HG03439 (cell line): ENCODE results near the gene FSD2.
"Not testable (repeated sequence)": the region's sequence is repeated elsewhere in the genome, so short reads cannot be mapped to it uniquely, and the experiment has no call there.

Experiments used
- ATAC-seq: cut with Tn5 transposase; IDR thresholded peaks from one replicate; pipeline ENCODE4 v1.9.1; 2021; ENCODE audit warnings: mild to moderate bottlenecking, moderate library complexity; ENCODE audit not compliant: unreplicated experiment

FSD2 gene

DNA sequence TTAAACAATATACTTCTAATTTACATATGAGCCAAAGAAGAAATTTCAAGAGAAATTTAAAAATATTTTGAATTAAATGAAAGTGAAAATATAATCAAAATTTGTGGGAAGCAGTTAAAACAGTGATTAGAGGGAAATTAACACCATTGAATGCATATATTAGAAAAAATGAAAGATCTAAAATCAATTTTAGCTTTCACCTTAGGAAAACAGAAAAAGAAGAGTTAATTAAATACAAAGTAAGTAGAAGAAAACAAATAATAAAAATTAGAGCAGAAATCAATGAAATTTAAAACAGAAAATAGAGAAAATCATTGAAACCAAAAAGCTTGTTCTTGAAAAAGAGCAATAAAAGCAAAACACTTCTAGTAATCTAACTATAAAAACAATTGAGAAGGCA lies 57.6 kb downstream of the FSD2 start:
- ATAC-seq, result no peak

DNA sequence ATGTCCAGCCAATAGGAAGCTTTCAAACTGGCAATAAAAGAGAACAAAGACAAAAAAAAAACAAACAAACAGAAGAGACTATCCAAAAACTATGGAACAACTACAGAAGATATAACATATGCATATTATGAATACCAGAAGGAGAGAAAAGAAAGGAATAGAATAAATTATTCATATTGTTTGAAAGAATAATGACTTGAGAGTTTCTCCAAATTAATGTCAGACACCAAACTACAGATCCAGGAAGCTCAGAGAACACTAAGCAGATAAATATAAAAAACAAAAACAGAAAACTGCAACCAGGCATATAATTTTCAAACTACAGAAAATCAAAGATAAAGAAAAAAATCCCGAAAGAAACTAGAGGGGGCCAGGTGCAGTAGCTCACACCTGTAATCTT lies 62.1 kb downstream of the FSD2 start:
- ATAC-seq, result no peak

GRCh38 chr15:82742134-82742533 lies 63.7 kb downstream of the FSD2 start:
- ATAC-seq, result no peak

GRCh38 chr15:82739086-82739485 lies 66.8 kb downstream of the FSD2 start:
- no peak for ATAC-seq

GRCh38 chr15:82737975-82738374 lies 67.9 kb downstream of the FSD2 start:
- ATAC-seq, result no peak

DNA sequence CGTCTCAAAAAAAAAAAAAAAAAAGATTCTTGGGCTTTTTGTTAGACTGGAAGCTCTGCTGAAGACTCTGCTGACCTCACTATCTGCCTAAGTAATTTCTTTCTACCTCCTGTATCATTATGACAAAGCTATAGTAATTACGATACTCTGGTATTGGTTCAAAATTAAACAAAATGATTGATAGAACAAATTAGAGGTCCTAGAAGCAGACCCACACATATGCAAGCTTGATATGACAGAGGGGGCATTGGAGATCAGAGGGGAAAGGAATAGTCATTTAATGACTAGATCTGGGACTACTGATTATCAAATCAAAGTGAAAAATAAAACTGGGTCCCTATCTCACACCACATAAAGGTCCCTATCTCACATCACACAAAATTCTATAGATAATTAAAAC lies 74.3 kb downstream of the FSD2 start:
- ATAC-seq, result no peak

DNA sequence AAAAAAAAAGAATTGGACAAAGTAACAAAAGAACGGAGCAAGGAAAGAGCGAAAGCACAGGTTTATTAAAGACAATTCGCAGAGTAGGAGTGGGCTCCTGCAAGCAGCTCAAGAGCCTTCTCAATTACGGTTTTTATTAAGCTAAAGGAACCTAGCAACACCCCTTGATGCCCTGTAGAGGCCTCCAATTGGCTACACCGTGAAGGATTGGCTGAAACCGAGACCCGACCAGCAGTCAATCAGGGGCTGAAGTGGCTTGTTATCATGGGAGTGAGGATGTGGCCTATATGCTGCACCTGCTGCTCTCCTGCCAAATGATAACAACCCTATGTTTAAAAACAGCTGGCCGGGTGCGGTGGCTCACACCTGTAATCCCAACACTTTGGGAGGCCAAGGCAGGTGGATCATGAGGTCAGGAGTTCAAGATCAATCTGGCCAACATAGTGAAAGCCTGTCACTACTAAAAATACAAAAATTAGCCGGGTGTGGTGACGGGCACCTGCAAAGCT lies 75.8 kb downstream of the FSD2 start:
- no peak for ATAC-seq

DNA sequence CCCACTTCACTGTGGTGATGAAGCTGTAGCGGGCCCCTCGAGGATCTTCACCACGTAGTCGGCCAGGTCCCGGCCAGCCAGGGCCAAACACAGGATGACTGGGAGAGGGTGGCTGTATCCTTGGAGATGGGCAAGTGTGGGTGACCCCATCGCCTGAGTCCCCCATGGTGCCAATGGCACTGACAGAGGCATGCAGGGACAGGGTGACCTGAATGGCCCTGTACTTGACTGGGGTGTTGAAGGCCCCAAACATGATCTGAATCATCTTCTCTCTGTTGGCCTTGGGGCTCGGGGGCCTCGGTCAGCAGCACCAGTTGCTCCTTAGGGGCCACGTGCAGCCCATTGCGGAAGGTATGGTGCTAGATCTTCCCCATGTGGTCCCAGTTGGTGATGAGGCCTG lies 79.1 kb downstream of the FSD2 start:
- ATAC-seq, result no peak

DNA sequence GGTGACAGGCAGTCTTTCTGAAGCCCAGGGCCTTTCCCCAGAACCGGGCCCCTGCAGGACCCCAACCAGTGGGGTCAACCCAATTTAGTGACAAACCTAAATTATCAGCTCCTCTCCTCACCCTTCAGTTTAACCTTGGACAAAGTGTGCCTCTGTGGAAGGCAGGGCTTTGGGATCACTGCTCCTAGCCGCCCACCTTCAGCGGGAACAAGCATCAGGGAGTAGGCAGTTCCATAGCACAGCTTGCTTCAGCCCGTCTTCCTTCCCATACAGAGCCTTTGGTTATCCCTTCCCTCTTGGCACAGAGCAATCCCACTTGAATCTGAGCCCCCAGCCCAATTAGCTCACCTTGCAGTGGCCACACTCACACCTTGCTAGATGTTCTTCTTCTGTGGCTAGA lies 90.9 kb downstream of the FSD2 start:
- no peak for ATAC-seq

DNA sequence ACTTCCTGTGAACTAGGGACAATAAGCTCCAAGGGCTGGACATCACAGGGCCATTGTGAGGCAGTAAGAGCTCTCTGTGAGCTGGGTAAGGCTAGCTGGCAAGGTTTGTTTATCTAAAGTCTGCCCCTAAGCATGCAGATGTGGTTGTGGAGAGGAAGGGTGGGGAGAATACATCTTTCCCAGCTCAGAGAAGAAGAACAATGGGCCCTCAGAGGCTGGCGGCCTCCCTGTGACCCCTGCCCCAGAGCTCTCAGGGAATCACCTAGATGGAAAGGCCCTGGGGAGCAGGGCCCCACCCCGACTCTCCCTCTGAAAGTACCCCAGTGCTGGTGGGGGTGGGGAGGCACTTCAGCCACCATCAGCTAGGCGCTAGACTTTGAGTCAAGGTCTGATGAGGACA lies 91.9 kb downstream of the FSD2 start:
- no peak for ATAC-seq

DNA sequence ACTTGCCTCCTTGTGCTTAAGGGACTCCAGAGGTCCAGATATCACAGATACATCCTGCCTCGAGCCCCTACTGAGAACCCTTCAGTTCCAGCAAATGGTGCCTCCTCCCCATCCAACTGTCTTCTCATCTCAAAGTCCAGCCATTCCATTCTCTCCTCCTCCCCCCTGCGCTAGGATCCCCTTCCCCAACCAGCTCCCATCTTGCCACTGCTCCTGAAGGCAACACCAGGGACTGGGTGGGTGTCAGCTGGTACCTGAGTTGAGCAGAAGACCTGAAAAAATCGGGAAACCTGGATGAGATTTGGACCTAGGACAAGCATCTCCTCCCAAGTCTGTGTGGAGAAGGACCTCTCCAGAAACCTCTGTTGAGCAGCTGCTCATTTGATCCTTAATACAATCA lies 93.8 kb downstream of the FSD2 start:
- no peak for ATAC-seq

DNA sequence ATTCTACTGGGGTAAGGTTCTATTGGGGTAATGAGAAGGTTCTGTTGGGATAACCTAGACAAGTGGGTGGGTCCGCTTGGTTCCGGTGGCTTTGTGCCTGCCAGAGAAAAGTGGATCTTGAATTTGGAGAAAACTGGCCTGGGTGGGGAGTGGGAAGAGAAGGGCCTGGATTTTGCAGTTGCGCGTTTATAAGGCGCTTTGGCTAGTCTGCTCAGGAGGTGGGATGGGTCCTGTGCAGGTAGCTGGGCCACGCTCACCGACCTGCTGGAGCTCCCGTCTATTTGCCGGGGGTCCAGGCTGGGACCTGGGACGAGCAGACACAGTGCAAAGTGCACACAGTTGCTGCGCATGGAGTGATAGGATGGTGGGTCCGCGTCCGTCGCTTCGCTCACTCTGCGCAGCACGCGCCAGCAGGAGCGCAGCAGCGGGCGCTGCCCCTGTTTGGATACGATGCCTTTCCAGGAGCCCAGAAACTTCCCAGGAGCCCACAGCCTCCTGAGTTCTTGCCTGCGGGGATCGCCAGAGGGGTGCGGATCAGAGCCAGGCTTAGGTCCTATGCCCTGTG lies 94.9 kb downstream of the FSD2 start:
- no peak for ATAC-seq

GRCh38 chr15:82710208-82710555 lies 95.7 kb downstream of the FSD2 start:
- no peak for ATAC-seq

- ATAC-seq, result peak; percentile 87
Observed at GRCh38 chr15:82709421-82710207, 96.3 kb downstream of the FSD2 start, which contains the start of gene AP3B2. Gene AP3B2 (minus strand): TSS chr15:82709875. CDS start chr15:82709706, 169 bp downstream.

DNA sequence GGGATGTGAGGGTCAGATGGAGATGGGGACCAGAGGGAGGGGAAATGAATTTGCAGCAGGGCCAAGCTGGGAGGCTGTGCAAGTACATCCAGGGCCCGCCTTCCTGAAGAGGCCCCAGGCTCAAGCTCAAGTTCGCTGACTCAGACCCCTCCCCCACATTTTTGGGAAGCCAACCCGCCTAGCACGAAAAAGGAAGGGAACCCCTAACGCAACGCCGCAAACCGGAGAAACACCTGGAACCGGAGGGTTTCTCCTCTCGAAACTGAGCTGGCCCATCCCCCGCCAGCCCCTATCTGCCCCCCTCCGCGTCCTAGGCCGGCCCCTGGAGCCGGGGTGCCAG lies 96.8 kb downstream of the FSD2 start:
- ATAC-seq, result no peak

GRCh38 chr15:82705856-82706255 lies 100.0 kb downstream of the FSD2 start:
- ATAC-seq, result not testable (repeated sequence)
